ENCODE results near the gene MVK.

The MVK gene

DNA sequence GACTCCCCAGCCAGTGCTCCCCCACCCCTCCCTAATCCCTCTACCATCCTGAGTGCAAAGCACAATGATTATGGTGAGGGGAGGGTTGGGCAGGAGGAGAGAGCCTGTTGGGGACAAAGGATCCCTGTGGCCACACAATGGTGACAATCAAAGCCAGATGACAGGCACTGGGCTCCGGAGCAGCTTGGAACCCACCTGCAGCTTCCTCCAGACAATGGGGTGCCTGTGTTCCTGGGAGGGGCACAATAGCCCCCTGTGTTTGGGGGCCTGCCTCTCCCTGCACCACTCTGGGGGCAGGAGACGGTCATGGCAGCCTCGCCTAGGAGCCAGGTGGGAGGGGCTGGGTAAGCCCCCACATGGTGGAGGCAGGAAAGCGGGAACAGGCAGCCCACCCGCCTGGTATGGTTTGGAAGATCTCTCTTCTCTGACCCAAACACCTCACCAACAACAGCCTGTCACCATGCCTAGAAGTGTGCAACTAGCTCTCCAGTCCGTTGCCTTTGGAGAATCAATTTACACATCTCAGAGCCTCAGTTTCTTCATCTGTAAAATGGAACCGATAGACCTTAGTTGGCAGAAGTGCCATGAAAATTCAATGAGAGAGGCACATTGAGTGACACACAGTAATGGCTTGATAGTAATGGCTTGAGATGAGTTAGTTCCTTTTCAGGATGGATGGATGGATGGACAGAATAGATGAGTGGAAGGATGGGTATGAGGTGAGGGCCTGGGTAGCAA lies 53.0 kb downstream of the MVK start:
- DNase-seq, result peak in 53 of 58 donors; percentile 9 to 97 (median 79)

GRCh38 chr12:109627633-109628032 lies 54.0 kb downstream of the MVK start:
- DNase-seq, result peak in 1 of 58 donors; percentile 25

GRCh38 chr12:109630107-109630506 lies 56.5 kb downstream of the MVK start:
- DNase-seq, result no peak

DNA sequence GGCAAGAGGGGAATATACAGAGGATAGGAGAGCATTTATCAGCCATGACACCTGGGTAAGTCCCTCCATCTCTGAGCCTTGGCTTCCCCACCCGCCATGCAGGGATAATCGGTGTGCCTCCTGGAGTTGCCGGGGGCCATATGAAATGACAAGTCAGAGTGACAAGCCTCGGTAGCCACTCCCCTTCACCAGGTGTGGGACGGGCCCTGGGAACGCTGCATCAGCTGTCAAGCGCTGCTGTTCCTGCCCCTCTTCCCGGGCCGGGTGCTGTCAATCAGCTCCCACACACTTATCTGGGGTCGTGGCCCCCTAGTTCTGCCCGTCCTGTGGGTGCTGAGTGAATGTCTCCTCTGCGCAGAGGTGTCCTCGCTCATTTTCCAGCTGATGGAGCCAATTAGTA lies 57.2 kb downstream of the MVK start:
- DNase-seq, result no peak

GRCh38 chr12:109631302-109631701 lies 57.7 kb downstream of the MVK start:
- DNase-seq, result no peak

DNA sequence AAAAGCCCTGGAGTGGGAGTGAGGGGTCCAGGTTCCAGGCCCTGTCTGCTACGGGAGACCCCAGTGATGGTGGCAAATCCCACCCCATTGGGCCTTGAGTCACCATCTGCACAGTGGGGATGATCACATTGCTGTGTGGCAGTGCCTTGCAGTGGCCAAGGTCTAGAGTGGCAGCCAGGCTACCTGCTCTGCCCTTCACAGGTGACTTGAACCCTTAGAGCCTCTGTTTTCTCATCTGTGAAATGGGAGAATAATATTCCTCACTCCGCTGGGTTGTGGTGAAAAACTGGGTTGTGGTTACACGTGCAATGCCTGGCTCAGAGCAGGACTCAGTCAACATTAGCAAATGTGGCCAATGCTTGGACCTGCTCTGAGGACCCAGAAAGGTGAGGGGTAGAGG lies 58.2 kb downstream of the MVK start:
- no peak for DNase-seq

GRCh38 chr12:109632342-109632741 lies 58.7 kb downstream of the MVK start:
- no peak for DNase-seq

- no peak for DNase-seq
Observed at GRCh38 chr12:109635717-109636116, 62.1 kb downstream of the MVK start.

DNA sequence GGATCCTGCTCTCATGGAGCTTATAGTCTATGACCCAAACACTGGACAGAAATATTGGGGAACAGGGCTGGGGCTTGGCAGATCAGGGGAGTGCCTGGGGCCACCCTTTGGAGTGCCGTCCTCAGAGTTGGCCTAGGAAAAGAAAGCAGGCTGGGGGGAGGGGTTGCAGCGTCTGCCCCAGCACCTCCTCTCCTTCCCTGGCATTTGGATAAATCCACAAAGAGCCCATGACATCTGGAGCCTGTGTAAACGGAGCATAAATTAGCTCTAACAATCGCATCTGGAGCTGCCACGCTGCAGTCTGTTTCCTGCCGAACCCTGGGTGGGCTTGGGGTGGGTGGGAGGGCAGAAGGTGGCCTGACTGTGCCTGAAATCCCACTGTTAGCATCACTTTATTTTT lies 63.8 kb downstream of the MVK start:
- no peak for DNase-seq

DNA sequence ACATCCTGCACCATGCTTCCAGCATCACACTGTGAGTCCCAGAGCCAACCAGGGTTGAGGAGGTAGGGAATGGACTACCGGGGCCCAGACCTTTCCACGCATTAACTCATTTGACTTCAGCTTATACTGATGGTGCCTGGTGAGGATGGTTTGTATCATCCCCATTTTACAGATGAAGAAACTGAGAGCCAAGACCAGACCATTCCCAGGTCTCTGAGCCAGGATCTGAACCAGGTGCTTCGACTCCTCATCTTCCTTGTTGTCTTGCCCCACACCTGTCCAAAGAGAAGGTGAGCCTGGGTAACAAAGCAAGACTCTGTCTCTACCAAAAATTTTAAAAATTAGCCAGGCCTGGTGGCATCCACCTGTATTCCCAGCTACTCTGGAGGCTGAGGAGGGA lies 64.4 kb downstream of the MVK start:
- DNase-seq, result no peak

- no peak for DNase-seq
Observed at GRCh38 chr12:109638735-109639134, 65.1 kb downstream of the MVK start.

GRCh38 chr12:109639151-109639872 lies 65.7 kb downstream of the MVK start:
- DNase-seq, result no peak

- DNase-seq, result no peak
Observed at GRCh38 chr12:109640961-109641360, 67.4 kb downstream of the MVK start.

- DNase-seq, result no peak
Observed at GRCh38 chr12:109641422-109641821, 67.8 kb downstream of the MVK start.

DNA sequence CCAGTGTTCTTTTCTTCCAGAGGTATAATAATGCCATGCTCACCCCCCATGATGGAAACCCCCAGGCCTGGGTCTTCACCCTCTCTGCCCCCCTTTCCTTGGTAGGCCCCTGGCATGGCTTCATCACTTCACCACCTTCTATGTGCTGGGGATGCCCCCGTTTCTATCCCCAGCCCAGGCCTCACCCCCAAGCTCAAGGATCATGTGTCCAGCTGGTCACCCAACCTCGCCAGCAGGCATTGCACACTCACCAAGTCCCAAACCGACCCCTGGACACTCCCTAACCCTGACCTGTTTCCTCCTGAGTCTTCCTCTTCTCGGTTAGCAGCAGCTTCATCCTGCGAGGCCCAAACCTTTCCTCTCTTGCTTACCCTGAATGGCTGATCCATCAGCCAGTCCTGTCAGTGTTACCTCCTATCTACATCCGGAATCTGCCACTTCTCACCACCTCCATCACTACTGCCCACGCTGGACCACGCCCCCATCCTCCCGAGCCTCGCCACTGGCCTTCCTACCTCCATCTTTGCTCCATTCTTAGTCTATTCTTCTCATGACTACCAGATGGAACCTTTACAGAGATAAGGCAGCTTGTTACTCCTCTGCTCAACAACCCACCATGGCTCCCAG lies 69.0 kb downstream of the MVK start:
- no peak for DNase-seq

- no peak for DNase-seq
Observed at GRCh38 chr12:109645194-109645593, 71.6 kb downstream of the MVK start.

DNA sequence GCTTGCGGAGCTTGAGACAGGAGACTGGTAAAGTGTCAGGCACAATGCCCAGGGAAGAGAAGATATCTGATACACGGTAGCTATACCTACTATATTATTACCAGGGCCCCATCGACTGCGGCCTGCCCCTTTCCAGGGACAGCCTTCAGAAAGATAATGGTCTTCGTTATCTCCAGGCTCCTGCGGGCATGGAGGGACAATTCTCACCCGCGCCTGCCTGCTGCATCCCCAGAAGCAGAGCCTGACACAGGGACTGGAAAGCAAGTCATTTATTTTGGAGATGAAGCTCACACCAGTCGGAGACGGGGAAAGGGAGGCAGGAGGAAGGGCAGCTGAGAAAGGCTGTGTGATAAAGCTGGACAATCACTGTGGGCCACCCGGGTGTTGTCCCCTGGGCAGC lies 72.1 kb downstream of the MVK start:
- DNase-seq, result no peak
